Ascending aorta (tissue), 2 donors: ENCODE measurements around the gene UVSSA. TPM values are rescaled to one million over a fixed set of nuclear protein-coding genes. Genes with fewer than 3 reads are reported as not detected.
A peak's percentile ranks its signal among the peaks of the same experiment; 100 is the strongest.

Source experiments
- DNase-seq, 2 donors: peaks; one replicate each; pipeline ENCODE4 v3.0.0-alpha.2; 2019; ENCODE audit warnings: low spot score in 2 of 2
- H3K27ac ChIP-seq, 2 donors: fragments of 200-600 bp; sonication (generic); one replicate each; pipeline ENCODE4 v1.5.1; 2016 to 2017; ENCODE audit warnings: mild to moderate bottlenecking in 1 of 2
- H3K27me3 ChIP-seq: fragments of 200-600 bp; sonication (generic); one replicate; pipeline ENCODE4 v1.5.1; 2017
- H3K36me3 ChIP-seq, 2 donors: fragments of 200-600 bp; sonication (generic); one replicate each; pipeline ENCODE4 v1.5.1; 2016
- H3K4me1 ChIP-seq, 2 donors: fragments of 200-600 bp; sonication (generic); one replicate each; pipeline ENCODE4 v1.5.1; 2016 to 2017; ENCODE audit warnings: mild to moderate bottlenecking in 1 of 2
- H3K4me3 ChIP-seq, 2 donors: fragments of 200-600 bp; sonication (generic); one replicate each; pipeline ENCODE4 v1.5.1; 2016 to 2017; ENCODE audit warnings: mild to moderate bottlenecking in 1 of 2
- H3K9me3 ChIP-seq, 2 donors: fragments of 200-600 bp; sonication (generic); one replicate each; pipeline ENCODE4 v1.5.1; 2016
- intact Hi-C: fragments of 100-400 bp; cut with DNase I; formaldehyde crosslinking; loops from one replicate; pipeline ENCODE4 v1.15.1; 2023
- total RNA-seq: library from RNA; depleted of rRNA; stranded (reverse); fragments of >200 nt; gene quantifications from one replicate; pipeline ENCODE4 v1.1.0, GENCODE V29; 2016
- TF ChIP-seq, protein P1 (sequence below), 3 experiments: fragments of 200-600 bp in 2 of 3; fragments of 450-650 bp in 1 of 3; sonication (generic) in 2 of 3; IDR thresholded peaks; one replicate each; pipeline ENCODE4 v1.5.1; 2016 to 2019; ENCODE audit warnings: antibody characterized with exemption in 3 of 3, mild to moderate bottlenecking in 1 of 3, moderate library complexity in 1 of 3

The UVSSA gene
- total RNA-seq, 1 donor from 2014 or later = 56.9 TPM

DNA sequence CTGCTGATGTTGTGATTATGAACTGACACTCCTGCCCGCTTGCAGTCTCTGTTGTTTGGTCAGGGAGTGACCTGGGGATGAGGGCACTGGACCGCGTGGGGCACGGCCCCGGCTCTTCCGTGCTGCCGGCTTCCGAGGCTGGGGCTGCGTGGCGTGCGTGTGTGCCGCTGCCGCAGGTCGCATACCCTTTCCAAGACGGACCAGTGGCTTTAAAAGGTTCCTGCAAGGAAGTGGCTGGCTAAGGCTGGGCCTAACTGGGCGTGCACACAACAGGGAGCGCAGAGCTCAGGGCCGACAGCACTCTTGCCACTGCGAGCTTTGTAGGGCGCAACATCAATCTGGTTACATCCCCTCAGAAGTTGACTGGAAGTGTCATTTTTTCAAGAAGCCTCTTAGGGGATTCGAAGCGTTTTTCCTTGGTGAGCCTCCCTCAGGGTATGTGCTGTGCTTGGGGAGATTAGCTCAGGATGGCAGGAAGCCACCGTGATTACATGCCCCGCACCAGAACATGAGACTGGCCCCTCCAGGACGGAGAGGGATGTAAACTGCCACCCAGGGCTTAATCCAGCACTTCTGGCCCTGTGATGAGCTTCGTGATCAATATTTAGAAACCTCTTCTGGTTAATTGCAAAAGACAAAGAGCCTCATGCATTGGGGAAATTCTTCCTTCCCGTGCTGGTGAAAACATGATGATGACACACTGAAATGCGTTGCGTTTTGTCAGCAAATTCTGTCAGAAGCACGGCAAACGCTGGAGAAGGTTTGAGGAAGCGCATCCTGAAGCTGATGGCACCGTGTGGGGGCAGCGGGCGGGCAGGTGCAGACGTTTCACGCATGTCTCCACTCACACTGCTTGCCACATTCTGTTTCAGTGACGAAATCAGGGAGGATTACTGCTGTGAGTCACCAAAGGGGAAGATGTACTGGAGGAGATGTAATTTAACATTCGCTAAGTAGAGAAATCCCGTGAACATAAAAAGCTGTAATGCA is 46.2 kb upstream of the UVSSA start:
- Histone ChIP-seq H3K36me3 (peaks cover 22 to 45% of the 10 kb centered on the region in 2 donors), H3K4me3 (no peak overlapping the region), H3K9me3 (no peaks in the 10 kb centered on the region), H3K4me1 (no peaks in the 10 kb centered on the region), H3K27ac (peak overlapping the region in 1 of 2 donors; percentile 13), H3K27me3 (no peaks in the 10 kb centered on the region)
- DNase-seq = peak; percentile 43 to 82
- intact Hi-C loops = no loop called here
- TF ChIP-seq, protein P1, sequence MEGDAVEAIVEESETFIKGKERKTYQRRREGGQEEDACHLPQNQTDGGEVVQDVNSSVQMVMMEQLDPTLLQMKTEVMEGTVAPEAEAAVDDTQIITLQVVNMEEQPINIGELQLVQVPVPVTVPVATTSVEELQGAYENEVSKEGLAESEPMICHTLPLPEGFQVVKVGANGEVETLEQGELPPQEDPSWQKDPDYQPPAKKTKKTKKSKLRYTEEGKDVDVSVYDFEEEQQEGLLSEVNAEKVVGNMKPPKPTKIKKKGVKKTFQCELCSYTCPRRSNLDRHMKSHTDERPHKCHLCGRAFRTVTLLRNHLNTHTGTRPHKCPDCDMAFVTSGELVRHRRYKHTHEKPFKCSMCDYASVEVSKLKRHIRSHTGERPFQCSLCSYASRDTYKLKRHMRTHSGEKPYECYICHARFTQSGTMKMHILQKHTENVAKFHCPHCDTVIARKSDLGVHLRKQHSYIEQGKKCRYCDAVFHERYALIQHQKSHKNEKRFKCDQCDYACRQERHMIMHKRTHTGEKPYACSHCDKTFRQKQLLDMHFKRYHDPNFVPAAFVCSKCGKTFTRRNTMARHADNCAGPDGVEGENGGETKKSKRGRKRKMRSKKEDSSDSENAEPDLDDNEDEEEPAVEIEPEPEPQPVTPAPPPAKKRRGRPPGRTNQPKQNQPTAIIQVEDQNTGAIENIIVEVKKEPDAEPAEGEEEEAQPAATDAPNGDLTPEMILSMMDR (IDR thresholded peaks at IDR 0.05) = no peak

DNA sequence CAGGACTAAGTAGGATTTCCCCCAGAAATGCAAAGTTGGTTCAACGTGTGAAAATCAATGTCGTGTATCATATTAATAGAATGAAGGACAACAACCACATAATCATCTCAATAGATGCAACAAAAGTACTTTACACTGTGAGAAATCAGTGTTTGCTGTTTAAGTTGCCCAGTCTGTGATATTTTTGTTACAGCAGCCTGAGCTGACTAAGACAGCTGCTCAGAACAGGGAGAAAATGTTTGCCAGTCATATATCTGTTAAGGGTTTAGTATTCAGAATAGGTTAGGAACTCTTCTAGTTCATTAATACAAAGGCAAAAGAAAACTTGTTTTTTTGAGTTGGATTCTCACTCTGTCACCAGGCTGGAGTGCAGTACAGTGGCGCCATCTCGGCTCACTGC is 44.8 kb upstream of the UVSSA start:
- intact Hi-C loops = no loop called here

DNA sequence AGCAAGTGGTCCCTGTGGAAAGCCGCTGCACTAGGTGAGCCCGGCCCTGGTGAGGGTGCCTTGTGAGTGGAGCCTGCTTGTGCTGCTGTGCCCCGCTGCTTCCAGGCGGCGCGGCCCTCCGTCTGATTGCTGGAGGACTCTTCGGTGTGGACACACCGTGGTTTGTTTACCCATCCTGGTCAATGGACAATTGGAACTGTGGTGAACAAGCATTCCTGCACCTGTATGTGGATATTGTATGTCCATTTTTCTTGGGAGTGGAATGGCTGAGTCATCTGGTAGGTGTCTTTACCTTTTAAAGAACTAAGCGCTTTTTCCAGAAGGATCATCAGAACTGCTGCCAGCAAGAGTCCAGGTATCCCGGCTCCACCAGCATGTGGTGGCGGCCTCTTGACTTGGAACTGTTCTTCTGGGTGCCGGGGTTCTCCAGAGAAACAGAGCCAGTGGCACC is 41.7 kb upstream of the UVSSA start:
- no peak overlapping the region for H3K4me3 ChIP-seq
- H3K36me3 ChIP-seq = peaks cover 1 to 16% of the 10 kb centered on the region in 2 donors
- no peaks in the 10 kb centered on the region for H3K27me3 ChIP-seq
- H3K27ac ChIP-seq = no peak overlapping the region
- DNase-seq = no peak
- peaks cover under 1 to 13% of the 10 kb centered on the region in 2 donors for H3K4me1 ChIP-seq
- H3K9me3 ChIP-seq = no peaks in the 10 kb centered on the region
- TF ChIP-seq, protein P1 (IDR thresholded peaks at IDR 0.05) = no peak
- intact Hi-C loops = no loop called here

More for the DNA sequence above, 44.8 kb upstream of the UVSSA start:
- TF ChIP-seq, protein P1 (IDR thresholded peaks at IDR 0.05) = no peak
- Histone ChIP-seq H3K36me3 (peaks cover 18 to 35% of the 10 kb centered on the region in 2 donors), H3K9me3 (no peaks in the 10 kb centered on the region), H3K4me3 (no peak overlapping the region), H3K27me3 (no peaks in the 10 kb centered on the region), H3K4me1 (no peaks in the 10 kb centered on the region), H3K27ac (no peak overlapping the region)
- DNase-seq = no peak

DNA sequence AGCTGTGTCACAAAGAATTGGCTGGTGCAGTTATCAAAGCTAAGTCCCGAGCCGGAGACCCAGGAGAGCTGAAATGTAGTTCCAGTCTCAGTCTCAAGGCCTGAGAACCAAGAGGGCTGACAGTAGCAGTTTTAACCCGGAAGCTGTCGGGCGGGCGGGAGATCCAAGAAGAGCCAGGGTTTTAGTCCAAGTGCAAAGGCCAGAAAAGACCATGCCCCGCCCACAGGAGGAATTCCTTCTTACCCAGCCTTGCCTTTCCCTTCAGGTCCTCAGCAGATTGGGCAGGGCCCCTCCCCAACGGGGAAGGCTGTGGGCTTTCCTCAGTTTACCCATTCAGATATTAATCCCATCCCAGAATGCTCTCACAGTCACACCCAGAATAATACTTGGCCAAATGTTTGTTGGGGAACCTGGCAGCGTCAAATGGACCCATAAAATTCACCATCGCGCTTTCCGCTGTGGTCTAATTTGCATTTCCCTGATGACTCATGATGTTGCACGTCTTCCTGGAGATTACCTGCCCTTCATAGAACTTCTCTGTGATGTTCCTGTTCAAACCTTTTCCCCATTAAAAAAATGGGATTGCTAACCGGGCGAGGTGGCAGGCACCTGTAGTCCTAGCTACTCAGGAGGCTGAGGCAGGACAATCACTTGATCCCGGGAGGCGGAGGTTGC is 41.1 kb upstream of the UVSSA start:
- H3K27ac ChIP-seq = no peak overlapping the region
- intact Hi-C loops = no loop called here
- TF ChIP-seq, protein P1 (IDR thresholded peaks at IDR 0.05) = no peak
- peaks cover 5 to 20% of the 10 kb centered on the region in 2 donors for H3K4me1 ChIP-seq
- H3K4me3 ChIP-seq = no peak overlapping the region
- no peak for DNase-seq
- no peaks in the 10 kb centered on the region for H3K27me3 ChIP-seq
- H3K9me3 ChIP-seq = no peaks in the 10 kb centered on the region
- H3K36me3 ChIP-seq = peaks cover 0 to 10% of the 10 kb centered on the region in 2 donors

DNA sequence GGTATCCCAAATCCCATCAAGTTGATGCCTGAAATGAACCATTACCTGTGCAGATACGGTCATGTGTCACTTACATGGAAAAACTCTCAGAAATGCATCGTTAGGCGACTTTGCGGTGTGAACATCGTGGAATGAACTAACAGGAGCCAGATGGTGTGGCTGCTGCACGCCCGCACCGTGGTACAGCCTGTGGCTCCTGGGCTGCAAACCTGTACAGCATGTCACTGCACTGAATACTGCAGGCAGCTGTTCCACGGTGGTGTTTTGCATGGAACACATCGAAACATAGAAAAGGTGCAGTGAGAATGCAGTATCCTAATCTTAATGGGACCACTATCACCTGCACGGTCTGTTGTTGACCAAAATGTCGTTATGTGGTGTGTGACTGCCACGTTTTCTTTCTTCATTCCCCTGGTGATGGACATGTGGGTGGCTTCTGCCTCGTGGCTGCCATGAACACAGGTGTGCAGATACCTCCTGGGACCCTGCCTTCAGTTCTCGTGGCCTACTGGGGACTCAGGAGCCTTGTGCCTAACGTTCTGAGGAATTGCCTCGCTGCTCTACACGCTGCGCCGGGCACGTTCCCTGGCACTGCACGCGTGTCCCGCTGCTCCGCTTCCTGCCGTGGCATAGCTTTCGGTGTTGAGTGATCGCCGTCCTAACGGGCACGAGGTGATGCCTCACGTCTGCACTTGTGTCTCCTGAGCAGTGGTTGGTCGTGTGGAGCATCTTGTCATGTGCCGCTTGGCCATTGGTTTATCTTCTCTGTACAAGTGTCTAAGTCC is 38.9 kb upstream of the UVSSA start:
- intact Hi-C loops = no loop called here
- no peaks in the 10 kb centered on the region for H3K9me3 ChIP-seq
- peak overlapping the region in 1 of 2 donors; percentile 76 for H3K27ac ChIP-seq
- no peak overlapping the region for H3K4me3 ChIP-seq
- DNase-seq = no peak
- H3K4me1 ChIP-seq = peaks cover 5 to 23% of the 10 kb centered on the region in 2 donors
- TF ChIP-seq, protein P1 (IDR thresholded peaks at IDR 0.05) = no peak
- H3K27me3 ChIP-seq = no peaks in the 10 kb centered on the region
- peaks cover 6 to 13% of the 10 kb centered on the region in 2 donors for H3K36me3 ChIP-seq
